ENCODE measurements around the gene PGGT1B.

The PGGT1B gene

GRCh38 chr5:115214541-115214940 lies 48.1 kb downstream of the PGGT1B start:
- H3F3A ChIP-seq (ENCODE audit: insufficient read depth, low read length): no peaks in the 10 kb centered on the region
- no peak for TF ChIP-seq EZH2 (IDR thresholded peaks at IDR 0.05; ENCODE audit: borderline replicate concordance, low read length)
- TF ChIP-seq, protein P1, sequence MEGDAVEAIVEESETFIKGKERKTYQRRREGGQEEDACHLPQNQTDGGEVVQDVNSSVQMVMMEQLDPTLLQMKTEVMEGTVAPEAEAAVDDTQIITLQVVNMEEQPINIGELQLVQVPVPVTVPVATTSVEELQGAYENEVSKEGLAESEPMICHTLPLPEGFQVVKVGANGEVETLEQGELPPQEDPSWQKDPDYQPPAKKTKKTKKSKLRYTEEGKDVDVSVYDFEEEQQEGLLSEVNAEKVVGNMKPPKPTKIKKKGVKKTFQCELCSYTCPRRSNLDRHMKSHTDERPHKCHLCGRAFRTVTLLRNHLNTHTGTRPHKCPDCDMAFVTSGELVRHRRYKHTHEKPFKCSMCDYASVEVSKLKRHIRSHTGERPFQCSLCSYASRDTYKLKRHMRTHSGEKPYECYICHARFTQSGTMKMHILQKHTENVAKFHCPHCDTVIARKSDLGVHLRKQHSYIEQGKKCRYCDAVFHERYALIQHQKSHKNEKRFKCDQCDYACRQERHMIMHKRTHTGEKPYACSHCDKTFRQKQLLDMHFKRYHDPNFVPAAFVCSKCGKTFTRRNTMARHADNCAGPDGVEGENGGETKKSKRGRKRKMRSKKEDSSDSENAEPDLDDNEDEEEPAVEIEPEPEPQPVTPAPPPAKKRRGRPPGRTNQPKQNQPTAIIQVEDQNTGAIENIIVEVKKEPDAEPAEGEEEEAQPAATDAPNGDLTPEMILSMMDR (IDR thresholded peaks at IDR 0.05; ENCODE audit: low read length): no peak
- peaks cover 34% of the 10 kb centered on the region for H3K36me3 ChIP-seq (ENCODE audit: insufficient read depth, low read length)
- H3K4me2 ChIP-seq (ENCODE audit: low read length): no peak overlapping the region
- H3K27me3 ChIP-seq (ENCODE audit: insufficient read depth, low read length): no peaks in the 10 kb centered on the region
- H3K4me1 ChIP-seq (ENCODE audit: insufficient read depth, low read length, severe bottlenecking): peaks cover 3% of the 10 kb centered on the region
- H3K9me3 ChIP-seq (ENCODE audit: low read length): no peaks in the 10 kb centered on the region
- no peak overlapping the region for H2AFZ ChIP-seq (ENCODE audit: low read length)
- no peaks in the 10 kb centered on the region; the same call in 1 of the 2 replicates for H4K20me1 ChIP-seq (ENCODE audit: insufficient read depth, low read length)
- no peak overlapping the region for H3K27ac ChIP-seq (ENCODE audit: low read depth, low read length, poor library complexity, severe bottlenecking)
- no peaks in the 10 kb centered on the region for H3K79me2 ChIP-seq (ENCODE audit: insufficient read depth, low read length)
- H3K9me2 ChIP-seq (ENCODE audit: low read depth, low read length): no peaks in the 10 kb centered on the region
- H3K4me3 ChIP-seq (ENCODE audit: low read depth, low read length, poor library complexity, severe bottlenecking): no peak overlapping the region
- no peak overlapping the region for H3K9ac ChIP-seq (ENCODE audit: low read length)

GRCh38 chr5:115209279-115209678 lies 53.4 kb downstream of the PGGT1B start:
- no peaks in the 10 kb centered on the region for H3K27me3 ChIP-seq (ENCODE audit: insufficient read depth, low read length)
- H3F3A ChIP-seq (ENCODE audit: insufficient read depth, low read length): no peaks in the 10 kb centered on the region
- no peak overlapping the region for H2AFZ ChIP-seq (ENCODE audit: low read length)
- H4K20me1 ChIP-seq (ENCODE audit: insufficient read depth, low read length): no peaks in the 10 kb centered on the region
- TF ChIP-seq, protein P1 (IDR thresholded peaks at IDR 0.05; ENCODE audit: low read length): no peak
- no peak for TF ChIP-seq EZH2 (IDR thresholded peaks at IDR 0.05; ENCODE audit: borderline replicate concordance, low read length)
- H3K9ac ChIP-seq (ENCODE audit: low read length): no peak overlapping the region
- H3K27ac ChIP-seq (ENCODE audit: low read depth, low read length, poor library complexity, severe bottlenecking): no peak overlapping the region
- H3K79me2 ChIP-seq (ENCODE audit: insufficient read depth, low read length): no peaks in the 10 kb centered on the region
- H3K4me3 ChIP-seq (ENCODE audit: low read depth, low read length, poor library complexity, severe bottlenecking): no peak overlapping the region
- H3K4me1 ChIP-seq (ENCODE audit: insufficient read depth, low read length, severe bottlenecking): peaks cover 11% of the 10 kb centered on the region
- H3K4me2 ChIP-seq (ENCODE audit: low read length): no peak overlapping the region
- no peaks in the 10 kb centered on the region for H3K9me3 ChIP-seq (ENCODE audit: low read length)
- peaks cover 11% of the 10 kb centered on the region for H3K36me3 ChIP-seq (ENCODE audit: insufficient read depth, low read length)
- H3K9me2 ChIP-seq (ENCODE audit: low read depth, low read length): no peaks in the 10 kb centered on the region

DNA sequence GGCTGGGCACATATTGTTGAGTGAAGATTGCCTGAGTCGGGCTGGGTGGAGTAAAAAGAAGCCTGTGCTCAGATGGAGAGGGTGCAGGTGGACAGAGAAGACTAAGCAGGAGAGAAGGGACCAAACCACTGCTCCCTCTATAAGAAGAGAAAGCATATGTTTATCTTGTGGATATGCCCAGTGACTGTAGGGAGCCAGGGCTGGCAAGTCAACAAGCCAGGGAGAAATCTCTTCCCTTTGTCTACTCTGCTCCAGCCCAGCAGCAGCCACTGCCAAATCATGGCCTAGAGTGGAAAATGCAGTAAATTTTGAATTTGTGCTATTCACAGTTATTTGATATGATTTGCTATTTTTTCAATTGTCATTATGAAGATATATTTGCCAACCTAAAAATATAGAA lies 59.7 kb downstream of the PGGT1B start:
- Histone ChIP-seq H3K36me3 (ENCODE audit: insufficient read depth, low read length) (no peaks in the 10 kb centered on the region), H3K79me2 (ENCODE audit: insufficient read depth, low read length) (no peaks in the 10 kb centered on the region), H3K27me3 (ENCODE audit: insufficient read depth, low read length) (no peaks in the 10 kb centered on the region), H3K4me3 (ENCODE audit: low read depth, low read length, poor library complexity, severe bottlenecking) (no peak overlapping the region), H3K27ac (ENCODE audit: low read depth, low read length, poor library complexity, severe bottlenecking) (no peak overlapping the region), H3K9ac (ENCODE audit: low read length) (no peak overlapping the region), H2AFZ (ENCODE audit: low read length) (no peak overlapping the region), H3F3A (ENCODE audit: insufficient read depth, low read length) (no peaks in the 10 kb centered on the region), H3K9me3 (ENCODE audit: low read length) (no peaks in the 10 kb centered on the region), H4K20me1 (ENCODE audit: insufficient read depth, low read length) (no peaks in the 10 kb centered on the region), H3K4me1 (ENCODE audit: insufficient read depth, low read length, severe bottlenecking) (no peaks in the 10 kb centered on the region), H3K9me2 (ENCODE audit: low read depth, low read length) (no peaks in the 10 kb centered on the region), H3K4me2 (ENCODE audit: low read length) (no peak overlapping the region)
- TF ChIP-seq EZH2 (IDR thresholded peaks at IDR 0.05; ENCODE audit: borderline replicate concordance, low read length): no peak
- TF ChIP-seq, protein P1 (IDR thresholded peaks at IDR 0.05; ENCODE audit: low read length): no peak

All from OCI-LY1 (cell line).